Keratinocyte (primary cell): ENCODE data around the gene LRRC38. TPM values are rescaled to one million over a fixed set of nuclear protein-coding genes. Genes with fewer than 3 reads are reported as not detected.
A peak's percentile ranks its signal among the peaks of the same experiment; 100 is the strongest.

Experiments
- DNase-seq: peaks from one replicate; pipeline ENCODE4 v3.0.0-alpha.2; 2011; ENCODE audit warnings: low read depth, missing footprints, low spot score
- FAIRE-seq: peaks from 2 replicates; lab custom pipeline; 2011; peaks lifted over from hg19 to GRCh38; lab: Jason Lieb, UNC
- H2AFZ ChIP-seq: 2 replicates; pipeline ENCODE4 v1.6.0; 2012; ENCODE audit warnings: low read length, control low read depth, inconsistent platforms; ENCODE audit not compliant: control insufficient read depth
- H3K27ac ChIP-seq: 2 replicates; pipeline ENCODE4 v1.5.1; 2011; ENCODE audit warnings: low read length; ENCODE audit not compliant: control insufficient read depth, insufficient read depth
- H3K27me3 ChIP-seq: 3 replicates; pipeline ENCODE4 v1.6.0; 2011; ENCODE audit warnings: low read length; ENCODE audit not compliant: control insufficient read depth, insufficient read depth; ENCODE audit errors: extremely low read depth
- H3K36me3 ChIP-seq, 2 experiments: 2 replicates in 1 of 2; 3 replicates in 1 of 2; pipeline ENCODE4 v1.5.1; 2011; ENCODE audit warnings: low read length in 2 of 2, mild to moderate bottlenecking in 1 of 2; ENCODE audit not compliant: control insufficient read depth in 2 of 2, insufficient read depth in 2 of 2; ENCODE audit errors: extremely low read depth in 1 of 2
- H3K4me1 ChIP-seq: 3 replicates; pipeline ENCODE4 v1.5.1; 2011; ENCODE audit warnings: low read length; ENCODE audit not compliant: control insufficient read depth, insufficient read depth; ENCODE audit errors: extremely low read depth
- H3K4me2 ChIP-seq: 3 replicates; pipeline ENCODE4 v1.6.0; 2011; ENCODE audit warnings: low read depth, low read length; ENCODE audit not compliant: control insufficient read depth, insufficient read depth; ENCODE audit errors: extremely low read depth
- H3K4me3 ChIP-seq, 3 experiments: fragments of 200-600 bp in 1 of 3; sonication (generic) in 1 of 3; 2 replicates in 2 of 3; 3 replicates in 1 of 3; pipeline ENCODE4 v1.5.1; 2011 to 2016; ENCODE audit warnings: low read length in 3 of 3, mild to moderate bottlenecking in 3 of 3, control low read depth in 2 of 3, inconsistent platforms in 1 of 3, low read depth in 1 of 3, mixed read lengths in 1 of 3, mixed run types in 1 of 3, moderate library complexity in 1 of 3; ENCODE audit not compliant: control insufficient read depth in 2 of 3, insufficient read depth in 2 of 3; ENCODE audit errors: extremely low read depth in 1 of 3
- H3K79me2 ChIP-seq: 2 replicates; pipeline ENCODE4 v1.6.0; 2012; ENCODE audit warnings: low read length; ENCODE audit not compliant: control insufficient read depth, insufficient read depth
- H3K9ac ChIP-seq: 3 replicates; pipeline ENCODE4 v1.6.0; 2011; ENCODE audit warnings: low read length; ENCODE audit not compliant: control insufficient read depth, insufficient read depth; ENCODE audit errors: extremely low read depth
- H3K9me1 ChIP-seq: 3 replicates; pipeline ENCODE4 v1.6.0; 2011; ENCODE audit warnings: low read length; ENCODE audit not compliant: control insufficient read depth, insufficient read depth; ENCODE audit errors: extremely low read depth
- H3K9me3 ChIP-seq: 2 replicates; pipeline ENCODE4 v1.5.1; 2012; ENCODE audit warnings: low read depth, low read length; ENCODE audit not compliant: control insufficient read depth
- H4K20me1 ChIP-seq: 3 replicates; pipeline ENCODE4 v1.6.0; 2011; ENCODE audit warnings: low read length; ENCODE audit not compliant: control insufficient read depth, insufficient read depth; ENCODE audit errors: extremely low read depth
- EZH2 ChIP-seq: IDR thresholded peaks from one replicate; pipeline ENCODE4 v1.6.1; 2012; ENCODE audit warnings: inconsistent platforms, mild to moderate bottlenecking, low read length, moderate library complexity
- dilution Hi-C: fragments of 300-500 bp; cut with MboI; formaldehyde crosslinking; loops from one replicate; pipeline ENCODE4 v1.7.0; 2020; ENCODE audit warnings: low sequenced_read_pairs; ENCODE audit not compliant: extremely low pct_ligation_motif_present
- polyA plus RNA-seq, 5 experiments: library from polyadenylated mRNA; depleted of rRNA in 3 of 5; stranded (reverse) in 3 of 5; stranded (forward) in 1 of 5; unstranded in 1 of 5; fragments of >200 nt; gene quantifications; 1 replicate in 1 of 5; 2 replicates in 3 of 5; 3 replicates in 1 of 5; pipeline versions ENCODE4 v1.2.1 to v1.2.3, GENCODE V29; 2011 to 2012; ENCODE audit warnings: missing spikeins in 2 of 5, low read depth in 1 of 5, low replicate concordance in 1 of 5
- TF ChIP-seq, protein P1 (sequence below), 3 experiments: IDR thresholded peaks in 1 of 3; conservative IDR thresholded peaks in 1 of 3; optimal IDR thresholded peaks in 1 of 3; 2 replicates in 2 of 3; 3 replicates in 1 of 3; pipeline versions ENCODE3 to v1.5.1; 2011; ENCODE audit warnings: low read length in 3 of 3, mild to moderate bottlenecking in 3 of 3, moderate library complexity in 2 of 3, control low read depth in 1 of 3, inconsistent platforms in 1 of 3; ENCODE audit not compliant: insufficient read depth in 2 of 3; ENCODE audit errors: extremely low read depth in 1 of 3

The LRRC38 gene
- polyA plus RNA-seq, 1 donor (not counting 4 experiments of a cell fraction or from before 2014, with no cell fraction given): not detected

GRCh38 chr1:13513063-13513894 lies 524 bp downstream of the LRRC38 start:
- peaks cover 57% of the 10 kb centered on the region for H3K27me3 ChIP-seq
- H3K4me3 ChIP-seq: no peak overlapping the region

DNA sequence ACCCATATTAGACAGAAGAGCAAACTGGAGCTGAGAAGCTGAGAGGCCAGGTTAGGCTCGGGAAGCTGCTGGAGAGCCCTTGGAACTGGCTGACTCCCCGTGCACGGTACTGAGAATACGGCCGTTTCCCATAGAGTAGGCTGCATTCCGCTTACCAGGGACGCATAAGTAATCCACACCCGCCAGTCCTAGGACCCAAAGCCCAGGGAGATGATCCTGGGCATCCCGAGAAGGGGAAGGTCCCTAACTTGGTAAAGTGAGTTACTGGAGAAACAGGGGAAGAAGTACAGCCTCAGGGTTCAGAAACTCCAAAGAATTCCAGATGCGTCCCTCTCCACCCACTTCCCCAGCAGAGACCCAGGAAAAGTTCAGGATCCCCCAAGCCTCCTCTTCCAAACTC lies 1.3 kb downstream of the LRRC38 start:
- Histone ChIP-seq H3K4me3 (no peak overlapping the region), H3K27me3 (peaks cover 57% of the 10 kb centered on the region), H4K20me1 (no peaks in the 10 kb centered on the region), H3K4me1 (no peaks in the 10 kb centered on the region), H3K9me3 (no peaks in the 10 kb centered on the region), H3K9me1 (no peaks in the 10 kb centered on the region), H3K36me3 (no peaks in the 10 kb centered on the region), H3K27ac (no peak overlapping the region), H2AFZ (no peak overlapping the region), H3K9ac (no peak overlapping the region), H3K4me2 (no peak overlapping the region), H3K79me2 (no peaks in the 10 kb centered on the region)
- TF ChIP-seq, protein P1, sequence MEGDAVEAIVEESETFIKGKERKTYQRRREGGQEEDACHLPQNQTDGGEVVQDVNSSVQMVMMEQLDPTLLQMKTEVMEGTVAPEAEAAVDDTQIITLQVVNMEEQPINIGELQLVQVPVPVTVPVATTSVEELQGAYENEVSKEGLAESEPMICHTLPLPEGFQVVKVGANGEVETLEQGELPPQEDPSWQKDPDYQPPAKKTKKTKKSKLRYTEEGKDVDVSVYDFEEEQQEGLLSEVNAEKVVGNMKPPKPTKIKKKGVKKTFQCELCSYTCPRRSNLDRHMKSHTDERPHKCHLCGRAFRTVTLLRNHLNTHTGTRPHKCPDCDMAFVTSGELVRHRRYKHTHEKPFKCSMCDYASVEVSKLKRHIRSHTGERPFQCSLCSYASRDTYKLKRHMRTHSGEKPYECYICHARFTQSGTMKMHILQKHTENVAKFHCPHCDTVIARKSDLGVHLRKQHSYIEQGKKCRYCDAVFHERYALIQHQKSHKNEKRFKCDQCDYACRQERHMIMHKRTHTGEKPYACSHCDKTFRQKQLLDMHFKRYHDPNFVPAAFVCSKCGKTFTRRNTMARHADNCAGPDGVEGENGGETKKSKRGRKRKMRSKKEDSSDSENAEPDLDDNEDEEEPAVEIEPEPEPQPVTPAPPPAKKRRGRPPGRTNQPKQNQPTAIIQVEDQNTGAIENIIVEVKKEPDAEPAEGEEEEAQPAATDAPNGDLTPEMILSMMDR (optimal IDR thresholded peaks at IDR 0.05 in 1 of 3, IDR thresholded peaks at IDR 0.05 in 1 of 3, conservative IDR thresholded peaks at IDR 0.05 in 1 of 3; ENCODE audit: extremely low read depth in 1 of 3, insufficient read depth in 2 of 3, low read length in 3 of 3): no peak
- no peak for TF ChIP-seq EZH2
- dilution Hi-C loops: no loop called here
- no peak for FAIRE-seq
- DNase-seq: no peak

More at GRCh38 chr1:13513063-13513894, 524 bp downstream of the LRRC38 start:
- Histone ChIP-seq H3K27ac (no peak overlapping the region), H3K9me3 (no peaks in the 10 kb centered on the region), H3K4me1 (no peaks in the 10 kb centered on the region), H4K20me1 (no peaks in the 10 kb centered on the region), H2AFZ (peak overlapping the region; percentile 15), H3K79me2 (no peaks in the 10 kb centered on the region), H3K36me3 (no peaks in the 10 kb centered on the region), H3K9ac (no peak overlapping the region), H3K4me2 (peak overlapping the region; percentile 32), H3K9me1 (no peaks in the 10 kb centered on the region)
- DNase-seq (no peak), FAIRE-seq (no peak)
- dilution Hi-C loops: no loop called here
- TF ChIP-seq, protein P1 (optimal IDR thresholded peaks at IDR 0.05 in 1 of 3, IDR thresholded peaks at IDR 0.05 in 1 of 3, conservative IDR thresholded peaks at IDR 0.05 in 1 of 3; ENCODE audit: extremely low read depth in 1 of 3, insufficient read depth in 2 of 3, low read length in 3 of 3): no peak
- no peak for TF ChIP-seq EZH2
